ENCODE results near the gene MPND. TPM values are rescaled to one million over a fixed set of nuclear protein-coding genes. Genes with fewer than 3 reads are reported as not detected.

The MPND gene
- total RNA-seq, 1 donor from 2014 or later, result 14.2 TPM

- Mint-ChIP-seq H3K4me3 (ENCODE audit: unreplicated experiment) (no peak overlapping the region), H3K27ac (ENCODE audit: unreplicated experiment) (no peak overlapping the region), H3K36me3 (ENCODE audit: unreplicated experiment) (no peaks in the 10 kb centered on the region), H3K4me1 (ENCODE audit: unreplicated experiment) (peaks cover 4% of the 10 kb centered on the region), H3K27me3 (ENCODE audit: unreplicated experiment) (no peaks in the 10 kb centered on the region), H3K9me3 (ENCODE audit: unreplicated experiment) (no peaks in the 10 kb centered on the region)
- DNase-seq (ENCODE audit: extremely low spot score, unreplicated experiment), result no peak
- no peak for TF ChIP-seq CTCF (IDR thresholded peaks at IDR 0.05)
These were observed 66.0 kb downstream of the MPND start for GRCh38 chr19:4409123-4409933.

Other genes starting within 250 kb of the MPND start
- gene MAP2K2, start 219.4 kb upstream of the MPND start, total RNA-seq, result 174 and 182 TPM in 2 replicates
- not detected in 2 replicates for gene CREB3L3, start 189.9 kb upstream of the MPND start, total RNA-seq
- 23.9 and 26.0 TPM in 2 replicates for gene SIRT6, start 161.0 kb upstream of the MPND start, total RNA-seq
- 0.73 and 0.89 TPM in 2 replicates for gene ANKRD24, start 160.9 kb upstream of the MPND start, total RNA-seq
- gene EBI3, start 114.0 kb upstream of the MPND start, total RNA-seq, result 1.0 and 1.6 TPM in 2 replicates
- gene YJU2, start 96.5 kb upstream of the MPND start, total RNA-seq, result 21.0 and 21.7 TPM in 2 replicates
- 0.21 TPM in 1 of 2 replicates, not detected in the other for gene SHD, start 64.3 kb upstream of the MPND start, total RNA-seq
- gene TMIGD2, start 41.2 kb upstream of the MPND start, total RNA-seq, result not detected in 2 replicates
- 13.3 and 15.6 TPM in 2 replicates for gene FSD1, start 39.0 kb upstream of the MPND start, total RNA-seq
- gene STAP2, start 4.7 kb upstream of the MPND start, total RNA-seq, result 2.7 and 5.9 TPM in 2 replicates
- 105 and 115 TPM in 2 replicates for gene SH3GL1, start 57.0 kb downstream of the MPND start, total RNA-seq
- gene CHAF1A, start 59.1 kb downstream of the MPND start, total RNA-seq, result 9.7 and 14.0 TPM in 2 replicates
- gene UBXN6, start 114.2 kb downstream of the MPND start, total RNA-seq, result 96.8 and 106 TPM in 2 replicates
- 59.8 and 68.8 TPM in 2 replicates for gene HDGFL2, start 128.7 kb downstream of the MPND start, total RNA-seq
- not detected in 2 replicates for gene PLIN4, start 174.9 kb downstream of the MPND start, total RNA-seq
- not detected in 2 replicates for gene PLIN5, start 191.7 kb downstream of the MPND start, total RNA-seq
- not detected in 2 replicates for gene LRG1, start 196.5 kb downstream of the MPND start, total RNA-seq
- 5.8 and 6.2 TPM in 2 replicates for gene SEMA6B, start 216.1 kb downstream of the MPND start, total RNA-seq

All from osteocyte (in vitro differentiated cells).